Measurements from ENCODE around the gene GBP4.

GRCh38 chr1:89133747-89134146 is 65.0 kb downstream of the GBP4 start:
- TF ChIP-seq CTCF (IDR thresholded peaks at IDR 0.05 in 8 of 11, conservative IDR thresholded peaks at IDR 0.05 in 3 of 11): no peak
- no peak for TF ChIP-seq POLR2AphosphoS5 (IDR thresholded peaks at IDR 0.05)
- no peak for TF ChIP-seq POLR2A (IDR thresholded peaks at IDR 0.05)

Data from spleen (tissue), 7 donors.